ENCODE results near the gene TXNDC9.
"Not testable (repeated sequence)": the region's sequence is repeated elsewhere in the genome, so short reads cannot be mapped to it uniquely, and the experiment has no call there.

The TXNDC9 gene

DNA sequence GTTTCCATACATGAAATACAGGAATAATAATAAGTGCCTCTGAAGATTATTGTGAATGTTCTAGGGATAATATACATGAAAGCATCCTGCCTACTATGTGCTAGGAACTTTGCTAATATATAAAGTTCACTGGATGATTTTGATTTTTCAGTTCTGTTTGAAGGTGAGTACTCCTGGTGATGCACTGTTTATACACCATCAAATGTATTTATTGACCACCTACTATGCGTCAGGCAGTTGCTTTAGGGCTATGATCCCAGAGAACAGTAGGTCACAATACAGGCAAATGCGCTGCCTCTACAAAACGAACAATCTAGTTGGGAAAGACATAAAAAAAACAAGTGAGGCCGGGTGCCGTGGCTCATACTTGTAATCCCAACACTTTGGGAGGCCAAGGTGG, 10.7 kb downstream of the TXNDC9 start:
- FAIRE-seq = no peak
- TF ChIP-seq, protein P1, sequence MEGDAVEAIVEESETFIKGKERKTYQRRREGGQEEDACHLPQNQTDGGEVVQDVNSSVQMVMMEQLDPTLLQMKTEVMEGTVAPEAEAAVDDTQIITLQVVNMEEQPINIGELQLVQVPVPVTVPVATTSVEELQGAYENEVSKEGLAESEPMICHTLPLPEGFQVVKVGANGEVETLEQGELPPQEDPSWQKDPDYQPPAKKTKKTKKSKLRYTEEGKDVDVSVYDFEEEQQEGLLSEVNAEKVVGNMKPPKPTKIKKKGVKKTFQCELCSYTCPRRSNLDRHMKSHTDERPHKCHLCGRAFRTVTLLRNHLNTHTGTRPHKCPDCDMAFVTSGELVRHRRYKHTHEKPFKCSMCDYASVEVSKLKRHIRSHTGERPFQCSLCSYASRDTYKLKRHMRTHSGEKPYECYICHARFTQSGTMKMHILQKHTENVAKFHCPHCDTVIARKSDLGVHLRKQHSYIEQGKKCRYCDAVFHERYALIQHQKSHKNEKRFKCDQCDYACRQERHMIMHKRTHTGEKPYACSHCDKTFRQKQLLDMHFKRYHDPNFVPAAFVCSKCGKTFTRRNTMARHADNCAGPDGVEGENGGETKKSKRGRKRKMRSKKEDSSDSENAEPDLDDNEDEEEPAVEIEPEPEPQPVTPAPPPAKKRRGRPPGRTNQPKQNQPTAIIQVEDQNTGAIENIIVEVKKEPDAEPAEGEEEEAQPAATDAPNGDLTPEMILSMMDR (IDR thresholded peaks at IDR 0.05; ENCODE audit: insufficient read depth, missing control alignments) = no peak
- DNase-seq (ENCODE audit: insufficient read length, low spot score) = no peak

DNA sequence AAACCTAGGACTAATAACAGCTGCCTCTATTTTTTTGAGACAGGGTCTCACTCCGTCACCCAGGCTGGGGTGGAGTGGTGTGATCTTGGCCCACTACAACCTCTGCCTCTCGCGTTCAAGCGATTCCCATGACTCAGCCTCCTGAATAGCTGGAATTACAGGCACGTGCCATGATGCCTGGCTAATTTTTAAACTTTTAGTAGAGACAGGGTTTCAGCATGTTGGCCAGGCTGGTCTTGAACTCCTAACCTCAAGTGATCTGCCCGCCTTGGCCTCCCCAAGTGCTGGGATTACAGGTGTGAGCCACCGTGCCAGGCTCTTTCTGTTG, 18.3 kb downstream of the TXNDC9 start:
- FAIRE-seq; DNase-seq (ENCODE audit: insufficient read length, low spot score): not testable (repeated sequence)

DNA sequence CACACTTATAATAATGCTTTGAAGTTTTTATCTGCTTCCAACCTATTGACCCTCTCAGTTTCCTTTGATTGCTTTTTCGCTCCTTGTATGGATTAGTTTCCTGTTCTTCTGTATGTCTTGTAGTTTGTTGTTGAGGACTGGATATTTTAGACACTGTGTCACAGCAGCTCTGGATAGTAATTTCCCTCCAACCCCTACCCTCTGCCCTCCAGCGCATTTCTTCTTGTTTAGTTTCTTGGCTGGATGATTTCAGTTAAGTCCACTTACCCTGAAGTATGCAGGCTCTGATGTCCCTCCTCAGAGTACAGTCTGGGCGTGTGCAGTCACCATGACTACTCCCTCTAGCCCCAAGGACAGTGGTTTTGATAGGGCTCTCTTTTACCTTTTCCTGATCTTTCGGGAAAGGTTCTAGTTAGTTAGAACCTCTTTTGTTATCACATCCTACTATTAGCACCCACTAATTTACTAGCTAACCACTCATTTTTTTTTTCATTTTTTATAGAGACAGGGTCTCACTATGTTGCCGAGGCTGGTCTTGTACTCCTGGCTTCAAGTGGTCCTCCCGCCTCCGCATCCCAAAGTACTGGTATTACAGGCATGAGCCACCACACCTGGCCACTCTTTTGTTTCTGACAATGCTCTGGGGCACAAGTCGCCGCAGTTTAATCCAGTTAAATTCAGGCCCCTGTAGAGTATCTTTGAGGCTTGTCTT, 18.8 kb downstream of the TXNDC9 start:
- DNase-seq (ENCODE audit: insufficient read length, low spot score) = no peak
- TF ChIP-seq, protein P1 (IDR thresholded peaks at IDR 0.05; ENCODE audit: insufficient read depth, missing control alignments) = no peak
- FAIRE-seq = no peak

DNA sequence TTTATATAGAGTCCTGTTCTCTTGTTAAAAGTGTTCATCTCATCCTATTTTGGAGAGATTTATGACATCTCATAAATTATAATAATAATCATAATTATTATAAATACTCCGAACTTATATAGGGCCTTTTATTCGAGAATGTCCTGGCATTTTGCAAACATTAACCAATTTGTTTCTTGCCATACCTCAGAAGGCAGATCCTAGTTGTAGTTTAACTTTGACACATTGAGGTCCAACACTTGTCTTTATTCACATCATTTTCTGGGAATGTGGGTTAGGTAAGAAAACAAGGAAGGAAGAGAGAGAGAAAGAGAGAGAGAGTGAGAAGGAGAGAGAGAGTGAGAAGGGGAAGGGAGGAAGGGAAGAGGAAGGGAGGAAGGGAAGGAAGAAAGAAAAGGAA, 35.0 kb downstream of the TXNDC9 start, which contains the start of gene LYG1:
TSS of gene LYG1 (minus strand) at position 101 of the 400 bp plus-strand sequence. CDS start 5,527 bp downstream, outside the sequence.
- DNase-seq (ENCODE audit: insufficient read length, low spot score); FAIRE-seq: not testable (repeated sequence)

DNA sequence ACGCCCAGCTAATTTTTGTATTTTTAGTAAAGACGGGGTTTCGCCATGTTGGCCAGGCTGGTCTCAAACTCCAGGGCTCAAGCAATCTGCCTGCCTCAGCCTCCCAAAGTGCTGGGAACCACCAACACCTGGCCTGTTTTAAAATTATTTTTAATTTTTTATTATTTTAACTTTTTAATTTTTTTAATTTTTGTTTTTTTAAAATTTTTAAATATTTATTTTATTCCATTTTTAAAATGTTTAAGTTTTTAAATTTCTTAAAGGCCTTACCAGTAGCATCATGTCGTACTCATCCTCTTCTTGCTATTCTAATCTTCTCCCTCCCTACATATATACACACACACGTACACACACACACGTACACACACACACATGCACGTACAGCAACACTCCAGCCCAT, 36.6 kb downstream of the TXNDC9 start:
- TF ChIP-seq, protein P1 (IDR thresholded peaks at IDR 0.05; ENCODE audit: insufficient read depth, missing control alignments) = no peak
- FAIRE-seq (no peak), DNase-seq (ENCODE audit: insufficient read length, low spot score) (no peak)

DNA sequence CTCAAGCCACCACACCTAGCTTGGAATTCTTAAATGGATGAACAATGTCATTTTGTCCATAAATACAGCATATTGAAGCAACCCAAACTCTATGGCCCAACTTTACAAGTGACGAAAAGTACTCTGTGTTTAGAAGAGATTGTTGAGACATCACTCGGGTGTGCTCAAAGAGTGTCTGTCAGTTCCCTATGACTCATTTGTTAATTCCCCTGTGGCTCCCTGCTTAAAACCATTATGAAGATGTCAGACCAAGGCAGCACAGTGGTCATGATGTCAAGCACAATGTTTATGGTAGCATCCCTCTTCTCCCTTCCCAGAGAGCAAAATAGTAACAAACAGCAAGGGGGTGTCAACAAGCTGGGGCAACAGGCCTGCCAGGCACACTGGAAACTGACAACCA, 38.1 kb downstream of the TXNDC9 start:
- no peak for FAIRE-seq
- no peak for DNase-seq (ENCODE audit: insufficient read length, low spot score)
- TF ChIP-seq, protein P1 (IDR thresholded peaks at IDR 0.05; ENCODE audit: insufficient read depth, missing control alignments) = no peak

DNA sequence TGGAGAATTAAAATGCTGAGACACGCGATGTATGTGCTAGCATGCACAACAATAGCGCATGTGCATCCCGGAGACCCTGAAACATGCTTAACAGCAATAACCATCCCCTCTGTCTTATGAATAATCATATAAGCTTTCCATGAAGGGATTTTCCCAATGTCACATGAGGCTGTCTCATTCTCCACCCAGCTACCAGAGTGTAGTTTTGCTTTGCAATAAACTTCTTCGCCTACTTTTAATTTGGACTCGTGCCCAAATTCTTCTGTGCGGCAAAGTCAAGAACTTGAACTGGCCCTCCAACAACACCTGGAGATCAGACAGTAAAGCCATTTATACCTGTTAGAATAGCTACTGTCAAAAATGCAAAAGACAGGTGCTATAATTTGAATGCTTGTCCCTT, 50.6 kb downstream of the TXNDC9 start:
- TF ChIP-seq, protein P1 (IDR thresholded peaks at IDR 0.05; ENCODE audit: insufficient read depth, missing control alignments) = no peak
- no peak for FAIRE-seq

DNA sequence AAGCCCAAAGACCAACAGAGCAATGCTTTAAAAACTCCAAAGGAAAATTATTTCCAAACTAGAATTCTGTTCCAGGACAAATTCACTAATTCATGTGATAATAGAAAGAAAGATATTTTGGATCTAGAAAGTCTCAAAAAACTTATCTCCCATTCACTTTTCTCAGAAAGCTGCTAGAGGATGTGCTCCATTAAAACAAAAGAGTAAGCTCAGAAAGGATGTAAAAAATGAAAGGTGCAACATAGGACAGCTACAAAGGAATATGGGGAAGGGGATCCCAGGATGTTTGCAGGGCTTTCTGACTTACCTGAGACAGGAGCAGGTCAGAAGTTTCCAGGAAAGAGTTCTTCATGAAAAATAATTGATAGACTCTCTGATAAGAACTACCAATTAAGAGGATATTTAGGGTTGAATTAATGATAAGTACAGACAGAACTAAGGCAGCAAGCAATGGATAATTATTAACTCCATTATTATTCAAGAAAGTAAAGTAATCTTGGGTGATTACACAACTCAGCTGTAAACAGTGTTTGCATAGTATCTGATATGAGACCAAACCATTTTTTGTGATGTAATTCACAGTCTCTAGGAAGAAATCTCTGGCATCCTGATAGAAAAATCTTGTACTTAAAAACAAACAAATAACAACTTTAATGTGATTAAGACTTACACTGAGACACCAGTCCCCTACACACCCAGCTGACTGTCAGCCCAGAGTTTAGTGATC, 56.0 kb downstream of the TXNDC9 start:
- TF ChIP-seq, protein P1 (IDR thresholded peaks at IDR 0.05; ENCODE audit: insufficient read depth, missing control alignments) = no peak
- FAIRE-seq = no peak

More for the DNA sequence above, 50.6 kb downstream of the TXNDC9 start:
- DNase-seq (ENCODE audit: insufficient read length, low spot score) = no peak

More for the DNA sequence above, 56.0 kb downstream of the TXNDC9 start:
- no peak for DNase-seq (ENCODE audit: insufficient read length, low spot score)
